Measurements from ENCODE around the gene HBZ. TPM values are rescaled to one million over a fixed set of nuclear protein-coding genes. Genes with fewer than 3 reads are reported as not detected.
"Not testable (repeated sequence)": the region's sequence is repeated elsewhere in the genome, so short reads cannot be mapped to it uniquely, and the experiment has no call there.

HBZ gene
- total RNA-seq, 2 experiments from 2014 or later = not detected

DNA sequence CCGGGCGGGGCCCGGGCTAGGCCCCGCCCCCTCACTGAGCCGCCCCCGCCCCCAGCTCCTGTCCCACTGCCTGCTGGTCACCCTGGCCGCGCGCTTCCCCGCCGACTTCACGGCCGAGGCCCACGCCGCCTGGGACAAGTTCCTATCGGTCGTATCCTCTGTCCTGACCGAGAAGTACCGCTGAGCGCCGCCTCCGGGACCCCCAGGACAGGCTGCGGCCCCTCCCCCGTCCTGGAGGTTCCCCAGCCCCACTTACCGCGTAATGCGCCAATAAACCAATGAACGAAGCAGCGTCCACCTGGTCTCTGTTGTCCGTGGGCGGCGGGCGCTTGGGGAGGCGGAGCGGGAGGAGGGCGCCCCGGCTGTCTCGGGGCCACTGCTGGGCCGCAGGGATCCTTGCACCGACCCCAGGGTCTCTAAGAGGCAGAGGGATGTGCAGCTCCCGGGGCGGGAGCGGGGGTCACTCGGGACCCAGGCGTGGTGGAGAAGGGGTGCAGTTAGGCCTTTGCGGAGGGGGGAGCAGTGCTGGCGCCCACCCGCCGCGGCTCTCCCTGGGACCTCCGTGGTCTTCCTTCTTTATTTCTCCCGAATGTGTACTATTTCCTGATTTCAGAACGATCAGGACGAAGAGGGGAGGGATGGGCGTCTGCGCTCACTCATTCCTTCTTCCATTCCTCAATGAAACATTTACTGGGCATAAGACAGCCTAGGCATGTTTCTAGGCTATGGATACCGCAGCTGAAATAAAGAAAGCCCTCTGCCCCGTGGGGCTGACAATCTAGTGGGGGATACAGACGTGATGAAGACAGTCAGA, 2.0 kb downstream of the HBZ start:
- intact Hi-C loops (cut with micrococcal nuclease; ENCODE audit: unreplicated experiment) = no loop called here
- peak overlapping the region; percentile 68 for H3K4me2 ChIP-seq (ENCODE audit: low read length)

DNA sequence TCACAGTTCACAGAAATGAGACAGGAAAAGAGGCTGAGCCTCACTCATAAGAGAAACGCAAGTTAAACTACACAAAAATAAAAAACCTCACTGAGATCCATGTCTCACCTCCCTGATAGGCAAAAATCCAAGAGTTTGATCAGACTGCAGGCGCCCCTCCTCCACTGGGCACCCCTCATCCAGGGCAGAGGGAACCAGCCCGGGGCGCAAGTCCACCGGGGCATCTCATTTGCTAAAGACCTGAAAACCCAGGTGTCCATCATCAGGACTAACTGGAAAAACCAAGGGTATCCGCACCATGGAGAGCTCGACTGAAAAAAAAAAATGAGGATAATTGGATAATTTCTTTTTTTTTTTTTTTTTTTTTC, 2.6 kb downstream of the HBZ start:
- Histone ChIP-seq H3K36me3 (ENCODE audit: insufficient read depth, low read length) (no peaks in the 10 kb centered on the region), H3K79me2 (ENCODE audit: insufficient read depth, low read depth, low read length) (no peaks in the 10 kb centered on the region), H2AFZ (ENCODE audit: low read length) (peak overlapping the region; percentile 66; the same call in 1 of the 2 replicates), H3K4me1 (ENCODE audit: insufficient read depth, low read length, poor library complexity, severe bottlenecking) (peaks cover 8% of the 10 kb centered on the region), H3K9me2 (ENCODE audit: insufficient read depth, low read length) (no peaks in the 10 kb centered on the region), H4K20me1 (ENCODE audit: insufficient read depth, low read length) (no peaks in the 10 kb centered on the region), H3K4me3 (ENCODE audit: low read depth, low read length, poor library complexity, severe bottlenecking) (peak overlapping the region; percentile 61), H3K4me2 (ENCODE audit: low read length) (peak overlapping the region; percentile 68), H3K9me3 (ENCODE audit: low read length) (no peaks in the 10 kb centered on the region), H3K27ac (ENCODE audit: low read depth, low read length, poor library complexity, severe bottlenecking) (no peak overlapping the region)
- no peak for DNase-seq (ENCODE audit: low spot score)
- TF ChIP-seq, protein P1, sequence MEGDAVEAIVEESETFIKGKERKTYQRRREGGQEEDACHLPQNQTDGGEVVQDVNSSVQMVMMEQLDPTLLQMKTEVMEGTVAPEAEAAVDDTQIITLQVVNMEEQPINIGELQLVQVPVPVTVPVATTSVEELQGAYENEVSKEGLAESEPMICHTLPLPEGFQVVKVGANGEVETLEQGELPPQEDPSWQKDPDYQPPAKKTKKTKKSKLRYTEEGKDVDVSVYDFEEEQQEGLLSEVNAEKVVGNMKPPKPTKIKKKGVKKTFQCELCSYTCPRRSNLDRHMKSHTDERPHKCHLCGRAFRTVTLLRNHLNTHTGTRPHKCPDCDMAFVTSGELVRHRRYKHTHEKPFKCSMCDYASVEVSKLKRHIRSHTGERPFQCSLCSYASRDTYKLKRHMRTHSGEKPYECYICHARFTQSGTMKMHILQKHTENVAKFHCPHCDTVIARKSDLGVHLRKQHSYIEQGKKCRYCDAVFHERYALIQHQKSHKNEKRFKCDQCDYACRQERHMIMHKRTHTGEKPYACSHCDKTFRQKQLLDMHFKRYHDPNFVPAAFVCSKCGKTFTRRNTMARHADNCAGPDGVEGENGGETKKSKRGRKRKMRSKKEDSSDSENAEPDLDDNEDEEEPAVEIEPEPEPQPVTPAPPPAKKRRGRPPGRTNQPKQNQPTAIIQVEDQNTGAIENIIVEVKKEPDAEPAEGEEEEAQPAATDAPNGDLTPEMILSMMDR (conservative IDR thresholded peaks at IDR 0.05; ENCODE audit: low read length) = no peak
- TF ChIP-seq EZH2phosphoT487 (IDR thresholded peaks at IDR 0.05; ENCODE audit: borderline replicate concordance, low read depth, low read length) = no peak
- no TSS peak for BruUV-seq (replicated peaks)
- intact Hi-C loops (cut with micrococcal nuclease; ENCODE audit: unreplicated experiment) = no loop called here
- ChIA-PET POLR2A (interaction anchor here (0.7 kb wide), 1 partner anchor 55 kb away, joined by 3 read pairs; no protein-coding TSS in a partner anchor), CTCF (ENCODE audit: unreplicated experiment) (no interaction called here)

More for the DNA sequence above, 2.0 kb downstream of the HBZ start:
- Histone ChIP-seq H3K9me3 (ENCODE audit: low read length) (no peaks in the 10 kb centered on the region), H4K20me1 (ENCODE audit: insufficient read depth, low read length) (no peaks in the 10 kb centered on the region), H3K4me3 (ENCODE audit: low read depth, low read length, poor library complexity, severe bottlenecking) (peak overlapping the region; percentile 61), H2AFZ (ENCODE audit: low read length) (peak overlapping the region; percentile 66), H3K79me2 (ENCODE audit: insufficient read depth, low read depth, low read length) (no peaks in the 10 kb centered on the region), H3K27ac (ENCODE audit: low read depth, low read length, poor library complexity, severe bottlenecking) (no peak overlapping the region), H3K36me3 (ENCODE audit: insufficient read depth, low read length) (no peaks in the 10 kb centered on the region), H3K9me2 (ENCODE audit: insufficient read depth, low read length) (no peaks in the 10 kb centered on the region), H3K4me1 (ENCODE audit: insufficient read depth, low read length, poor library complexity, severe bottlenecking) (peaks cover 8% of the 10 kb centered on the region)
- no peak for TF ChIP-seq EZH2phosphoT487 (IDR thresholded peaks at IDR 0.05; ENCODE audit: borderline replicate concordance, low read depth, low read length)
- ChIA-PET CTCF (ENCODE audit: unreplicated experiment) (no interaction called here), POLR2A (no interaction called here)
- peak; percentile 44 for DNase-seq (ENCODE audit: low spot score)
- BruUV-seq (replicated peaks) = no TSS peak

DNA sequence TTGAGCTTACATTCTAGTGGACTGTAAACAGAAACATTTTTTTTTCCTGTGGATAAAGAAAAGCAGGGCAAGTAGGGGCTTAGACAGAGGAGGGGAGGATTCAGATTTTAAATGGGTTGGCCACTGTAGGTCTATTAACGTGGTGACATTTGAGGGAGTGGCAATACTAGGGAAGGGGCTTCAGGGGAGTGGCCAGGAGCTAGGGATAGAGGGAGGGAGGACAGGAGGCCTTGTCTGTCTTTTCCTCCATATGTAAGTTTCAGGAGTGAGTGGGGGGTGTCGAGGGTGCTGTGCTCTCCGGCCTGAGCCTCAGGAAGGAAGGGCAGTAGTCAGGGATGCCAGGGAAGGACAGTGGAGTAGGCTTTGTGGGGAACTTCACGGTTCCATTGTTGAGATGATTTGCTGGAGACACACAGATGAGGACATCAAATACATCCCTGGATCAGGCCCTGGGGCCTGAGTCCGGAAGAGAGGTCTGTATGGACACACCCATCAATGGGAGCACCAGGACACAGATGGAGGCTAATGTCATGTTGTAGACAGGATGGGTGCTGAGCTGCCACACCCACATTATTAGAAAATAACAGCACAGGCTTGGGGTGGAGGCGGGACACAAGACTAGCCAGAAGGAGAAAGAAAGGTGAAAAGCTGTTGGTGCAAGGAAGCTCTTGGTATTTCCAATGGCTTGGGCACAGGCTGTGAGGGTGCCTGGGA, 6.8 kb downstream of the HBZ start:
- no peak overlapping the region for H3K4me3 ChIP-seq (ENCODE audit: low read depth, low read length, poor library complexity, severe bottlenecking)
- ChIA-PET POLR2A (no interaction called here), CTCF (ENCODE audit: unreplicated experiment) (no interaction called here)
- no peaks in the 10 kb centered on the region for H3K36me3 ChIP-seq (ENCODE audit: insufficient read depth, low read length)
- no peak for TF ChIP-seq EZH2phosphoT487 (IDR thresholded peaks at IDR 0.05; ENCODE audit: borderline replicate concordance, low read depth, low read length)
- TF ChIP-seq, protein P1 (conservative IDR thresholded peaks at IDR 0.05; ENCODE audit: low read length) = no peak
- no peaks in the 10 kb centered on the region for H3K79me2 ChIP-seq (ENCODE audit: insufficient read depth, low read depth, low read length)
- no peaks in the 10 kb centered on the region for H3K9me3 ChIP-seq (ENCODE audit: low read length)
- peaks cover 7% of the 10 kb centered on the region for H3K4me1 ChIP-seq (ENCODE audit: insufficient read depth, low read length, poor library complexity, severe bottlenecking)
- H4K20me1 ChIP-seq (ENCODE audit: insufficient read depth, low read length) = no peaks in the 10 kb centered on the region
- H2AFZ ChIP-seq (ENCODE audit: low read length) = no peak overlapping the region
- no TSS peak for BruUV-seq (replicated peaks)
- intact Hi-C loops (cut with micrococcal nuclease; ENCODE audit: unreplicated experiment) = no loop called here
- no peaks in the 10 kb centered on the region for H3K9me2 ChIP-seq (ENCODE audit: insufficient read depth, low read length)
- no peak overlapping the region for H3K4me2 ChIP-seq (ENCODE audit: low read length)
- no peak for DNase-seq (ENCODE audit: low spot score)
- no peak overlapping the region for H3K27ac ChIP-seq (ENCODE audit: low read depth, low read length, poor library complexity, severe bottlenecking)

DNA sequence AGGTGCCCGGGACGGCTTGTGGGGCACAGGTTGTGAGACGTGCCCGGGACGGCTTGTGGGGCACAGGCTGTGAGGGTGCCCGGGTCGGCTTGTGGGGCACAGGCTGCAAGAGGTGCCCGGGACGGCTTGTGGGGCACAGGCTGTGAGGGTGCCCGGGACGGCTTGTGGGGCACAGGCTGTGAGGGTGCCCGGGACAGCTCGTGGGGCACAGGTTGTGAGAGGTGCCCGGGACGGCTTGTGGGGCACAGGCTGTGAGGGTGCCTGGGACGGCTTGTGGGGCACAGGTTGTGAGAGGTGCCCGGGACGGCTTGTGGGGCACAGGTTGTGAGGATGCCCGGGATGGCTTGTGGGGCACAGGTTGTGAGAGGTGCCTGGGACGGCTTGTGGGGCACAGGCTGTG, 7.8 kb downstream of the HBZ start:
- H3K9me3 ChIP-seq (ENCODE audit: low read length); H3K9me2 ChIP-seq (ENCODE audit: insufficient read depth, low read length); intact Hi-C loops (cut with micrococcal nuclease; ENCODE audit: unreplicated experiment); H3K4me1 ChIP-seq (ENCODE audit: insufficient read depth, low read length, poor library complexity, severe bottlenecking); H3K36me3 ChIP-seq (ENCODE audit: insufficient read depth, low read length); H2AFZ ChIP-seq (ENCODE audit: low read length); POLR2A ChIA-PET; BruUV-seq (replicated peaks); H3K27ac ChIP-seq (ENCODE audit: low read depth, low read length, poor library complexity, severe bottlenecking); DNase-seq (ENCODE audit: low spot score); H3K79me2 ChIP-seq (ENCODE audit: insufficient read depth, low read depth, low read length); H3K4me2 ChIP-seq (ENCODE audit: low read length); H3K4me3 ChIP-seq (ENCODE audit: low read depth, low read length, poor library complexity, severe bottlenecking); CTCF ChIA-PET (ENCODE audit: unreplicated experiment); H4K20me1 ChIP-seq (ENCODE audit: insufficient read depth, low read length): not testable (repeated sequence)

Data from OCI-LY7 (cell line).